Thyroid gland (tissue), 4 donors: ENCODE data around the gene AFAP1L1. TPM values are rescaled to one million over a fixed set of nuclear protein-coding genes. Genes with fewer than 3 reads are reported as not detected.

Source experiments
- DNase-seq, 2 donors: peaks; one replicate each; pipeline ENCODE4 v3.0.0-alpha.2; 2019
- H3K27ac ChIP-seq, 3 donors: fragments of 200-600 bp; sonication (generic); 1 replicate in 2 of 3; 2 replicates in 1 of 3; pipeline ENCODE4 v1.5.1; 2016 to 2019; ENCODE audit warnings: mild to moderate bottlenecking in 1 of 3, moderate library complexity in 1 of 3
- H3K27me3 ChIP-seq: fragments of 200-600 bp; sonication (generic); one replicate; pipeline ENCODE4 v1.5.1; 2019
- H3K36me3 ChIP-seq, 2 donors: fragments of 200-600 bp; sonication (generic); one replicate each; pipeline ENCODE4 v1.5.1; 2016 to 2019
- H3K4me1 ChIP-seq, 2 donors: fragments of 200-600 bp; sonication (generic); one replicate each; pipeline ENCODE4 v1.5.1; 2017 to 2019
- H3K4me3 ChIP-seq, 3 donors: fragments of 200-600 bp; sonication (generic); replicated peaks in 1 of 3; 1 replicate in 2 of 3; 2 replicates in 1 of 3; pipeline ENCODE4 v1.5.1; 2016; ENCODE audit warnings: mild to moderate bottlenecking in 1 of 3
- H3K9me3 ChIP-seq: fragments of 200-600 bp; sonication (generic); one replicate; pipeline ENCODE4 v1.5.1; 2017
- CTCF ChIP-seq, 6 experiments: fragments of 200-600 bp in 3 of 6; fragments of 450-650 bp in 3 of 6; sonication (generic) in 3 of 6; IDR thresholded peaks; one replicate each; pipeline ENCODE4 v1.5.1; 2016 to 2019; ENCODE audit warnings: antibody characterized with exemption in 6 of 6, mild to moderate bottlenecking in 2 of 6, inconsistent platforms in 1 of 6, moderate library complexity in 1 of 6
- POLR2A ChIP-seq, 2 donors: fragments of 450-650 bp; IDR thresholded peaks; one replicate each; pipeline ENCODE4 v1.6.1; 2017; ENCODE audit warnings: antibody characterized with exemption in 2 of 2, mild to moderate bottlenecking in 2 of 2, moderate library complexity in 1 of 2
- WGBS, 2 donors: methylation state at CpG; one replicate each; pipeline ENCODE4 v1.1.5; 2017; 5-methylcytosine and 5-hydroxymethylcytosine counted together
- intact Hi-C: fragments of 100-400 bp; cut with DNase I; formaldehyde crosslinking; loops from one replicate; pipeline ENCODE4 v1.15.1; 2023
- total RNA-seq, 4 donors: library from RNA; depleted of rRNA; stranded (reverse); fragments of >200 nt; gene quantifications; one replicate each; pipeline ENCODE4 v1.2.3, GENCODE V29; 2016

Gene AFAP1L1
- total RNA-seq, 4 donors from 2014 or later: 15.9 to 43.1 (median 26.8) TPM

- H3K27ac ChIP-seq: no peak overlapping the region
- no peaks in the 10 kb centered on the region for H3K4me1 ChIP-seq
These were observed 8.0 kb downstream of the AFAP1L1 start for GRCh38 chr5:149279661-149280060.

DNA sequence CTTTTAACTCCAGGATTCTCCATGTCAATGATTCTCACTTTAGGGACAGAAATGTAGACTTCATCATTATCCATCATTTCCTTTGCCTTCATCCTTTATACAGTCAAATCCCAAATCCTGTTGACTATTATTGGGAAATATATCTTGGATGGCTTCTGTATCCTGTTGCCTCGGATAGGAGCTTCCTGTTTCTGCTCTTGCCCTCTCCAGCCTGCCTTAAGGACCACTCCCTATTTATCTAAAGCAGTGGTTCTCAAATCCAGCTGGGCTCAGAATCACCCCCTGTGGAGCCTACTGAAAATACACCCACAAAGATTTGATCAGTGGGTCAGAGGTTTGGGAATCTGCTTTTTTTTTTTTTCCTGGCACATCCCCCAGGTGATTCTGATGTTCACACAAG, 8.5 kb downstream of the AFAP1L1 start:
- no peak overlapping the region for H3K27ac ChIP-seq
- no peaks in the 10 kb centered on the region for H3K4me1 ChIP-seq
- H3K27me3 ChIP-seq: no peaks in the 10 kb centered on the region
- no peak for TF ChIP-seq CTCF (IDR thresholded peaks at IDR 0.05)
- no peak for TF ChIP-seq POLR2A (IDR thresholded peaks at IDR 0.05)
- no peak for DNase-seq
- 29 to 44% methylated on average over 1 of the region's 1 CpG for WGBS, 2 donors
- H3K9me3 ChIP-seq: no peaks in the 10 kb centered on the region
- H3K4me3 ChIP-seq: no peak overlapping the region
- intact Hi-C loops: no loop called here
- no peaks in the 10 kb centered on the region for H3K36me3 ChIP-seq

More at GRCh38 chr5:149279661-149280060, 8.0 kb downstream of the AFAP1L1 start:
- H3K4me3 ChIP-seq: no peak overlapping the region
- intact Hi-C loops: no loop called here
- DNase-seq: no peak
- TF ChIP-seq POLR2A (IDR thresholded peaks at IDR 0.05): no peak
- no peak for TF ChIP-seq CTCF (IDR thresholded peaks at IDR 0.05)
- no peaks in the 10 kb centered on the region for H3K27me3 ChIP-seq
- no peaks in the 10 kb centered on the region for H3K36me3 ChIP-seq
- no peaks in the 10 kb centered on the region for H3K9me3 ChIP-seq
- WGBS, 2 donors: 73 to 83% methylated on average over 1 of the region's 1 CpG

DNA sequence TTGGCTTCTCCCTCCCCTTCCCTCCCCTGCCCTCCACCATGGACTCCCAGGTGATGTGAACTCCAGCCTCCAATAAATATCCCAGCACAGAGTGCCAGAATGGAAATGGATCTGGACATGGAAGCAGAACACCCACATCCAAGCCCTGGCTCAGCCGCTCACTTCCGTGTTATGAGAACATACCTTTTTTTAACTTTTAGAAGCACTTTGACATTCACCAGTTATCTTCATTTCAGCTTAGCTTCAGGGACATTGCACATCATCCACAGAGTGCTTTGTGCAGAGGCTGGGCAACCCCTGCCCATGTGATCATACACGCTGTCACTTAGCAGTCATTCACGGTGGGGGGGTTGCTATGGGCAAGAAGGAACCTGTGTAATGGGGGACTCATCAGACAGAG, 9.1 kb downstream of the AFAP1L1 start:
- intact Hi-C loops: no loop called here
- H3K4me3 ChIP-seq: no peak overlapping the region
- no peaks in the 10 kb centered on the region for H3K4me1 ChIP-seq
- no peaks in the 10 kb centered on the region for H3K27me3 ChIP-seq
- H3K9me3 ChIP-seq: no peaks in the 10 kb centered on the region
- TF ChIP-seq POLR2A (IDR thresholded peaks at IDR 0.05): no peak
- no peak for TF ChIP-seq CTCF (IDR thresholded peaks at IDR 0.05)
- H3K27ac ChIP-seq: no peak overlapping the region
- no peaks in the 10 kb centered on the region for H3K36me3 ChIP-seq
- no peak for DNase-seq
- 81 to 83% methylated on average over 4 of the region's 4 CpGs for WGBS, 2 donors

DNA sequence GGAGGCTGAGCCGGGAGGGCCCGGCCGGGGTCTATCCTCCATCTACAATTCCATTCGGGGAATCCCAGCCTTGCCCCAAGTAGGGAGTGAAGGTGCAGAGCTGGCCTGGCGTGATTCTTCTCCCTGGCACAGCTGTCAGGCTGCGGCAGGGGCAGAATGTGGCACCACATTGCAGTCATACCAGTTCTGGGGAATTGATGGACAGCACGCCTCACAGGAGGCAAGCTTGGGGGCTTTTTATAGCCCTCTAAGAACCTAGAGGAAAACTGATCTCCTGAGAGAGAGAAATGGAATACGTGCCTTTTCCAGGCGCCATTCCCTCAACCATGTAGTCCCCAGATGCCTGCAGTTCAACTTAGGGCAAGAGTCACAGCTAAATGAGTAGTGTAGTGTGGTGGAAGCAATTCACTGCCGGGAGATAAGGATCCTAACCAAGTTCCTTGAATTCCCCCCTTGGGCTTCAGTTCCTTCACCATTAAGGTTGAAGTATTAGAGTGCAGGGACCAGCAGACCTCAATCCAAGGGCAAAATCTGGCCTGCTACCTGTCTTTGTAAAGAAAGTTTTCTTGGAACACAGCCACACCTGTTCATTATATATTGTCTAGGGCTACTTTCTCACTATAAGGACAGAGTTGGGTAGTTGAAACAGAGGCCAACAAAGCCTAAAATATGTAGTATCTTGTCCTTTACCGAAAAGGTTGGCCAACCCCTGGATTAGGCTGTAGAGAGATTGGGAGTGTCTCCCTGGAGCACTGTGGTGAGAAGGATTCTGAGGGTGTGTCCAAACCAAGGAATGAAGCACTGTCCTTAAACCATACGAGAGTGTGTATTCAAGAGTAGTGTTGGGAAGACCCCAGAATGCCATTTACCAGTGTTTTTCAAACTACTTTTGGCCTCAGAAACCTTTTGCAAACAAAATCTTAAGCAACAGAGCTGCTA, 10.6 kb downstream of the AFAP1L1 start:
- 81 to 83% methylated on average over 11 to 12 of the region's 12 CpGs for WGBS, 2 donors
- DNase-seq: no peak
- intact Hi-C loops: no loop called here

More for the DNA sequence above, 10.6 kb downstream of the AFAP1L1 start:
- H3K4me1 ChIP-seq: no peaks in the 10 kb centered on the region
- no peaks in the 10 kb centered on the region for H3K36me3 ChIP-seq
- TF ChIP-seq POLR2A (IDR thresholded peaks at IDR 0.05) (no peak), CTCF (IDR thresholded peaks at IDR 0.05) (no peak)
- H3K27ac ChIP-seq: no peak overlapping the region
- H3K4me3 ChIP-seq: no peak overlapping the region
- H3K27me3 ChIP-seq: no peaks in the 10 kb centered on the region
- no peaks in the 10 kb centered on the region for H3K9me3 ChIP-seq
